Measurements from ENCODE around the gene ATP5MG.

DNA sequence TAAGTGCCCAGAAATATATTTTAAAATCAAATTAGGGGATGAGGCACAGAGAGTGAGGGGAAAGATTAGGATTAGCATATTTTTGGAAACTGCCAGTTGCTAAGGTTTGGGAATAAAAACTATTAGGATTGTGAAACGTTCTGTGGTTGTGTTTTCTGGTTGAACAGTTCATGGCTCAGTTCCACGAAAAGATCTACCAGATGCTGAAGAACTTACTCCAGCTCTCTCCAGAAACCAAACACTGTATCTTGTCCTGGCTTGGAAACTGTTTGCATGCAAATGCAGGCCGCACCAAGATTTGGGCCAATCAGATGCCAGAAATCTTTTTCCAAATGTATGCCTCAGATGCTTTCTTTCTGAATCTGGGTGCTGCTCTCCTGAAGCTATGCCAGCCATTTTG is 26.7 kb upstream of the ATP5MG start:
- no peak for TF ChIP-seq ELK1 (IDR thresholded peaks at IDR 0.05; ENCODE audit: borderline replicate concordance, low read depth, low read length)
- no peak for TF ChIP-seq POLR2A (IDR thresholded peaks at IDR 0.05; ENCODE audit: low read depth, low read length)
- no peak for TF ChIP-seq CTCF (conservative IDR thresholded peaks at IDR 0.05; ENCODE audit: low read depth, low read length)
- TF ChIP-seq MAFK (IDR thresholded peaks at IDR 0.05; ENCODE audit: low read depth, low read length), result no peak
- TF ChIP-seq RAD21 (IDR thresholded peaks at IDR 0.05; ENCODE audit: low read length), result no peak
- TF ChIP-seq FOS (IDR thresholded peaks at IDR 0.05; ENCODE audit: low read depth, low read length), result no peak
- no peak for TF ChIP-seq MAZ (IDR thresholded peaks at IDR 0.05; ENCODE audit: borderline replicate concordance, low read depth, low read length)
- TF ChIP-seq CHD1 (IDR thresholded peaks at IDR 0.05; ENCODE audit: low read depth, low read length), result no peak
- no peak for TF ChIP-seq NFE2L2 (IDR thresholded peaks at IDR 0.05; ENCODE audit: low read depth, low read length)
- no peak for TF ChIP-seq SMC3 (IDR thresholded peaks at IDR 0.05; ENCODE audit: low read depth, low read length)
- TF ChIP-seq, protein P1, sequence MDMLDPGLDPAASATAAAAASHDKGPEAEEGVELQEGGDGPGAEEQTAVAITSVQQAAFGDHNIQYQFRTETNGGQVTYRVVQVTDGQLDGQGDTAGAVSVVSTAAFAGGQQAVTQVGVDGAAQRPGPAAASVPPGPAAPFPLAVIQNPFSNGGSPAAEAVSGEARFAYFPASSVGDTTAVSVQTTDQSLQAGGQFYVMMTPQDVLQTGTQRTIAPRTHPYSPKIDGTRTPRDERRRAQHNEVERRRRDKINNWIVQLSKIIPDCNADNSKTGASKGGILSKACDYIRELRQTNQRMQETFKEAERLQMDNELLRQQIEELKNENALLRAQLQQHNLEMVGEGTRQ (IDR thresholded peaks at IDR 0.05; ENCODE audit: low read depth, low read length), result no peak
- TF ChIP-seq CEBPB (IDR thresholded peaks at IDR 0.05; ENCODE audit: low read depth, low read length), result no peak
- TF ChIP-seq BHLHE40 (IDR thresholded peaks at IDR 0.05; ENCODE audit: low read depth, low read length), result no peak
- no peak for TF ChIP-seq MXI1 (IDR thresholded peaks at IDR 0.05; ENCODE audit: borderline replicate concordance, low read depth, low read length)
